Trophoblast cell (in vitro differentiated cells and primary cell): Measurements from ENCODE around the gene DCTN4.

Experiments used
- DNase-seq, 2 donors: peaks; one replicate each; pipeline ENCODE4 v3.0.0-alpha.2; 2016
- H2AFZ ChIP-seq: 2 replicates; pipeline ENCODE4 v1.6.1; 2013; ENCODE audit warnings: low read length, moderate library complexity, mild to moderate bottlenecking; ENCODE audit not compliant: insufficient read depth, poor library complexity
- H2AK5ac ChIP-seq: 2 replicates; pipeline ENCODE4 v1.6.1; 2013; ENCODE audit warnings: mild to moderate bottlenecking, low read length
- H2BK120ac ChIP-seq: 2 replicates; pipeline ENCODE4 v1.6.1; 2013; ENCODE audit warnings: low read length, mild to moderate bottlenecking, moderate library complexity; ENCODE audit not compliant: insufficient read depth, poor library complexity
- H2BK12ac ChIP-seq: 2 replicates; pipeline ENCODE4 v1.6.1; 2013; ENCODE audit warnings: mild to moderate bottlenecking, low read length, moderate library complexity
- H2BK5ac ChIP-seq: 2 replicates; pipeline ENCODE4 v1.6.1; 2013; ENCODE audit warnings: low read length, low read depth, moderate library complexity, mild to moderate bottlenecking; ENCODE audit not compliant: poor library complexity
- H3K14ac ChIP-seq: 2 replicates; pipeline ENCODE4 v1.6.1; 2013; ENCODE audit warnings: mild to moderate bottlenecking, low read length
- H3K18ac ChIP-seq: 2 replicates; pipeline ENCODE4 v1.6.1; 2013; ENCODE audit warnings: mild to moderate bottlenecking, low read length
- H3K23ac ChIP-seq: 2 replicates; pipeline ENCODE4 v1.6.1; 2013; ENCODE audit warnings: low read length
- H3K27ac ChIP-seq: 2 replicates; pipeline ENCODE4 v1.5.1; 2013; ENCODE audit warnings: low read depth, mild to moderate bottlenecking, inconsistent platforms, low read length, moderate library complexity
- H3K27me3 ChIP-seq: 2 replicates; pipeline ENCODE4 v1.6.1; 2013; ENCODE audit warnings: inconsistent platforms, mild to moderate bottlenecking, low read length, moderate library complexity; ENCODE audit not compliant: insufficient read depth
- H3K36me3 ChIP-seq, 2 experiments: 1 replicate in 1 of 2; 2 replicates in 1 of 2; pipeline ENCODE4 v1.6.1; 2013; ENCODE audit warnings: low read length in 2 of 2, mild to moderate bottlenecking in 2 of 2, moderate library complexity in 1 of 2; ENCODE audit not compliant: insufficient read depth in 2 of 2, control insufficient read depth in 1 of 2
- H3K4ac ChIP-seq: 2 replicates; pipeline ENCODE4 v1.6.1; 2013; ENCODE audit warnings: low read depth, mild to moderate bottlenecking, low read length, moderate library complexity
- H3K4me1 ChIP-seq, 2 experiments: 1 replicate in 1 of 2; 2 replicates in 1 of 2; pipeline ENCODE4 v1.6.1; 2013; ENCODE audit warnings: low read length in 2 of 2, mild to moderate bottlenecking in 2 of 2, moderate library complexity in 1 of 2; ENCODE audit not compliant: insufficient read depth in 2 of 2, control insufficient read depth in 1 of 2
- H3K4me2 ChIP-seq: 2 replicates; pipeline ENCODE4 v1.6.1; 2013; ENCODE audit warnings: inconsistent platforms, mild to moderate bottlenecking, low read length, moderate library complexity
- H3K4me3 ChIP-seq: 2 replicates; pipeline ENCODE4 v1.5.1; 2013; ENCODE audit warnings: mild to moderate bottlenecking, low read depth, low read length, inconsistent platforms
- H3K79me1 ChIP-seq: one replicate; pipeline ENCODE4 v1.6.1; 2013; ENCODE audit warnings: low read length
- H3K79me2 ChIP-seq: 2 replicates; pipeline ENCODE4 v1.6.1; 2013; ENCODE audit warnings: low read length, mild to moderate bottlenecking; ENCODE audit not compliant: control insufficient read depth, insufficient read depth, poor library complexity
- H3K9ac ChIP-seq: 2 replicates; pipeline ENCODE4 v1.6.1; 2013; ENCODE audit warnings: mild to moderate bottlenecking, low read length
- H3K9me3 ChIP-seq: 2 replicates; pipeline ENCODE4 v1.6.1; 2013; ENCODE audit warnings: low read depth, mild to moderate bottlenecking, control low read depth, inconsistent platforms, low read length; ENCODE audit not compliant: insufficient read depth
- H4K12ac ChIP-seq: 2 replicates; pipeline ENCODE4 v1.6.1; 2013; ENCODE audit warnings: low read depth, mild to moderate bottlenecking, low read length, moderate library complexity
- H4K8ac ChIP-seq: 2 replicates; pipeline ENCODE4 v1.6.1; 2013; ENCODE audit warnings: low read depth, mild to moderate bottlenecking, low read length, moderate library complexity
- H4K91ac ChIP-seq: one replicate; pipeline ENCODE4 v1.6.1; 2013; ENCODE audit warnings: low read depth, mild to moderate bottlenecking, low read length, moderate library complexity
- WGBS: extraction: QIAGEN DNeasy Blood & Tissue Kit; methylation state at CpG from one replicate; pipeline ENCODE4 v1.1.7; 2013; ENCODE audit warnings: missing lambda C conversion rate; ENCODE audit not compliant: insufficient read length, insufficient coverage; ENCODE audit errors: extremely low coverage; 5-methylcytosine and 5-hydroxymethylcytosine counted together

DCTN4 gene

DNA sequence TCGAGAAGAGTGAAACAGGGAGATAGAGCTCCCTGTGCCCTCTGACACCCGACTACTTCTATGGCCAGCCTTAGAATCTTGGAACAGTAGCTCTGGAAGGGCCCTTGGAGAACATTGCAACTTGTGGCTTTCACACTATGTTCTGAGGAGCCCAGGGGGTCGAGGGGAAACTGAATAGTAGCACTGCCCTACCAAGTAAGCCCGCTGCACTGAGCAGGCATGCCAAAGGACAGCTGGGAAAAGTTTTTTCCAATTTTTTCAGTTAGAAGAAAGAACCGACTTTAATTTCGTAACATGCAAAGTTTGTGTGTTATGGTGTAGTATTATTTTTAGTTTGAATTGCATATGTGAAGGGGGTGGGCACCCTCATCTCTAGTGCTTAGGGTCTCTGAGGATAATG, 30.6 kb upstream of the DCTN4 start:
- H3K23ac ChIP-seq = no peak overlapping the region
- H4K12ac ChIP-seq = no peak overlapping the region
- H3K4ac ChIP-seq = no peak overlapping the region
- H3K9me3 ChIP-seq = no peaks in the 10 kb centered on the region
- no peak overlapping the region for H4K91ac ChIP-seq
- no peak overlapping the region for H3K4me3 ChIP-seq
- no peak overlapping the region for H2AK5ac ChIP-seq
- no peak overlapping the region for H2BK120ac ChIP-seq
- DNase-seq = no peak
- H3K4me2 ChIP-seq = no peak overlapping the region
- no peaks in the 10 kb centered on the region for H3K79me2 ChIP-seq
- no peaks in the 10 kb centered on the region for H3K36me3 ChIP-seq
- no peak overlapping the region for H4K8ac ChIP-seq
- no peaks in the 10 kb centered on the region for H3K27me3 ChIP-seq
- no peak overlapping the region for H3K18ac ChIP-seq
- WGBS = no CpG with 5 or more reads among the region's 6 CpGs
- peaks cover 0 to 3% of the 10 kb centered on the region in 2 experiments for H3K4me1 ChIP-seq
- no peaks in the 10 kb centered on the region for H3K79me1 ChIP-seq
- H3K9ac ChIP-seq = no peak overlapping the region
- H3K14ac ChIP-seq = no peak overlapping the region
- no peak overlapping the region for H2BK12ac ChIP-seq
- no peak overlapping the region for H2BK5ac ChIP-seq
- H3K27ac ChIP-seq = no peak overlapping the region
- no peak overlapping the region for H2AFZ ChIP-seq

DNA sequence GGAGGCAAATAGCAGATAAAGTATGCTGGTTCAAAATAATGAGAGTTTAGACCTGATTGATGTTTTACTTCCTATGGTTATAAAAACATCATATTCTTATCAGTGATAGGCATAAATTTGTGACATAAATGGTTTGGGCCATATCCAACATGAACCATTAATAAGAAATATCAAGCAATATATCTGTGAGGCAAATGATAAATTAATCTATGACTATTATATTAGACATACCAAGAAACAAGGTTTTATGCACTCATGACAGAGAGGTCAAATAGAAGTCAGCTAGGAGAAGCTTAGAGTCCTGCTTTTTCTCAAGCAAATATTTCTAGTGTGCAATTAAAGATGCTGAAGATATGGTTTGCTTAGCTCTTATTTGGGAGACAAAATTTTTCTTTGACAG, 30.2 kb upstream of the DCTN4 start:
- Histone ChIP-seq H4K12ac (no peak overlapping the region), H4K8ac (no peak overlapping the region), H3K14ac (no peak overlapping the region), H3K27me3 (no peaks in the 10 kb centered on the region), H2BK120ac (no peak overlapping the region), H2AFZ (no peak overlapping the region), H2BK12ac (no peak overlapping the region), H3K4me2 (no peak overlapping the region), H3K23ac (no peak overlapping the region), H3K79me2 (no peaks in the 10 kb centered on the region), H3K4me1 (peaks cover 0 to 4% of the 10 kb centered on the region in 2 experiments), H3K36me3 (no peaks in the 10 kb centered on the region), H3K79me1 (no peaks in the 10 kb centered on the region), H3K4ac (no peak overlapping the region), H3K27ac (no peak overlapping the region), H3K9ac (no peak overlapping the region), H3K9me3 (no peaks in the 10 kb centered on the region), H2AK5ac (no peak overlapping the region), H3K18ac (no peak overlapping the region), H2BK5ac (no peak overlapping the region), H3K4me3 (no peak overlapping the region), H4K91ac (no peak overlapping the region)
- DNase-seq = no peak

DNA sequence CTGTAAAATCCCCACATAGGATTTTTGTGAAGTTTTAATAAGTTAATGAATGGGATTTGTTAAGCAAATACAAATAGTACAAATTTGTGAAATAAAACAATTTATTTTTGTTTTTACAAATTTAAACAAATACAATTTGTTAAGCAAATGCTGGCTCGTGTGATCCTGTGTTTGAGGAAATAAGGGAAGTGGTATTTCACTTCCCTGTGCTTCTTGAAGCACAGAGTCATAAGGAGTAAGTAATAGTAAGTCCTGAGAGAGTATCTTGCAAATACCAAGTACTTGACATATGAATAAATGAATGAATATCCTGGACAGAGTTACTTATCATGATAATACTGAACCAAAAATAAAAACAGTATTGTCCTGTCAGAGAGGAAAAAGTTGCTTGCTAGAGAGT, 28.8 kb upstream of the DCTN4 start:
- peaks cover 3 to 10% of the 10 kb centered on the region in 2 experiments for H3K4me1 ChIP-seq
- H3K9ac ChIP-seq = no peak overlapping the region
- no peak overlapping the region for H2BK120ac ChIP-seq
- H4K91ac ChIP-seq = no peak overlapping the region
- no peak overlapping the region for H2AFZ ChIP-seq
- no peaks in the 10 kb centered on the region for H3K79me2 ChIP-seq
- no peaks in the 10 kb centered on the region for H3K9me3 ChIP-seq
- no peaks in the 10 kb centered on the region for H3K36me3 ChIP-seq
- H2AK5ac ChIP-seq = no peak overlapping the region
- no CpG with 5 or more reads among the region's 1 CpG for WGBS
- no peak overlapping the region for H3K4me3 ChIP-seq
- no peak overlapping the region for H4K12ac ChIP-seq
- no peak for DNase-seq
- H3K79me1 ChIP-seq = no peaks in the 10 kb centered on the region
- H3K18ac ChIP-seq = no peak overlapping the region
- no peak overlapping the region for H3K4me2 ChIP-seq
- H3K14ac ChIP-seq = no peak overlapping the region
- no peak overlapping the region for H4K8ac ChIP-seq
- no peak overlapping the region for H3K27ac ChIP-seq
- H3K27me3 ChIP-seq = no peaks in the 10 kb centered on the region
- H3K23ac ChIP-seq = no peak overlapping the region
- no peak overlapping the region for H2BK12ac ChIP-seq
- H3K4ac ChIP-seq = no peak overlapping the region
- no peak overlapping the region for H2BK5ac ChIP-seq

DNA sequence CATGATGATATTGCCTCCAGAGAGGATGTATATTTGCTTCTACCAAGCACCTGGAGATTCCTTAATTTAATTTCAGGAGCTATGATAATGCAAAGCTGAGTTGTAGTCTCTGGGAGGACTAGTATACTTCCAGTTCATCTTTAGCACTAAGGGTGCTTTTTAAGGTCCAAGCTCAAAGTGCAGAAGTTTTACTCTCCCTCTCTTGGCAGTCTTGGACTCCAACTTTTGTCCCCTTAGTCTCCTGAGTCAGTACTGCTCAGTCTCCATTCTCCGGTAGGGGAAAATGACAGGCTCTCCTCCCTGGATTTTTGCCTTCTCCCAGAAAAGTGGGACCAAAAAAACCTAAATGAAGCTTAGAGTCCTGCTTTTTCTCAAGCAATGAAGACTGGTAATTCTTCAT, 28.1 kb upstream of the DCTN4 start:
- no peak overlapping the region for H2BK120ac ChIP-seq
- H3K18ac ChIP-seq = no peak overlapping the region
- H3K4me1 ChIP-seq = peaks cover 3 to 10% of the 10 kb centered on the region in 2 experiments
- H3K23ac ChIP-seq = no peak overlapping the region
- no CpG with 5 or more reads among the region's 1 CpG for whole genome bisulfite sequencing
- no peak overlapping the region for H2AFZ ChIP-seq
- H3K4ac ChIP-seq = no peak overlapping the region
- no peaks in the 10 kb centered on the region for H3K79me2 ChIP-seq
- H3K27ac ChIP-seq = no peak overlapping the region
- H4K8ac ChIP-seq = no peak overlapping the region
- H3K79me1 ChIP-seq = no peaks in the 10 kb centered on the region
- no peak overlapping the region for H3K9ac ChIP-seq
- no peak overlapping the region for H4K12ac ChIP-seq
- H2AK5ac ChIP-seq = no peak overlapping the region
- no peak overlapping the region for H4K91ac ChIP-seq
- H3K4me2 ChIP-seq = no peak overlapping the region
- no peak overlapping the region for H2BK12ac ChIP-seq
- H3K14ac ChIP-seq = no peak overlapping the region
- H3K9me3 ChIP-seq = no peaks in the 10 kb centered on the region
- no peaks in the 10 kb centered on the region for H3K36me3 ChIP-seq
- DNase-seq = no peak
- H2BK5ac ChIP-seq = no peak overlapping the region
- no peak overlapping the region for H3K4me3 ChIP-seq
- no peaks in the 10 kb centered on the region for H3K27me3 ChIP-seq
